HG03139 (cell line): ENCODE results near the gene SLC19A1.
"Not testable (repeated sequence)": the region's sequence is repeated elsewhere in the genome, so short reads cannot be mapped to it uniquely, and the experiment has no call there.

Source experiments
- ATAC-seq: cut with Tn5 transposase; IDR thresholded peaks from one replicate; pipeline ENCODE4 v1.9.1; 2021; ENCODE audit not compliant: unreplicated experiment

SLC19A1 gene

GRCh38 chr21:45507888-45508508, 34.2 kb downstream of the SLC19A1 start:
- no peak for ATAC-seq

GRCh38 chr21:45507523-45507875, 34.7 kb downstream of the SLC19A1 start:
- ATAC-seq = no peak

GRCh38 chr21:45506836-45507522, 35.3 kb downstream of the SLC19A1 start:
- no peak for ATAC-seq

- no peak for ATAC-seq
Observed at GRCh38 chr21:45506241-45506817, 35.9 kb downstream of the SLC19A1 start.

- ATAC-seq = no peak
Observed at GRCh38 chr21:45505416-45506021, 36.7 kb downstream of the SLC19A1 start.

- no peak for ATAC-seq
Observed at GRCh38 chr21:45504516-45505415, 37.5 kb downstream of the SLC19A1 start.

- no peak for ATAC-seq
Observed at GRCh38 chr21:45504021-45504515, 38.2 kb downstream of the SLC19A1 start.

- not testable (repeated sequence) for ATAC-seq
Observed at GRCh38 chr21:45503226-45503625, 39.0 kb downstream of the SLC19A1 start.

- no peak for ATAC-seq
Observed at GRCh38 chr21:45502600-45502999, 39.6 kb downstream of the SLC19A1 start.

GRCh38 chr21:45502006-45502345, 40.3 kb downstream of the SLC19A1 start:
- no peak for ATAC-seq

- ATAC-seq = not testable (repeated sequence)
Observed at GRCh38 chr21:45501081-45502005, 40.9 kb downstream of the SLC19A1 start.

GRCh38 chr21:45499970-45500577, 42.2 kb downstream of the SLC19A1 start:
- ATAC-seq = no peak

- no peak for ATAC-seq
Observed at GRCh38 chr21:45499201-45499750, 43.0 kb downstream of the SLC19A1 start.

GRCh38 chr21:45498646-45499000, 43.6 kb downstream of the SLC19A1 start:
- ATAC-seq = no peak

GRCh38 chr21:45497846-45498645, 44.2 kb downstream of the SLC19A1 start:
- no peak for ATAC-seq

- no peak for ATAC-seq
Observed at GRCh38 chr21:45496968-45497845, 45.0 kb downstream of the SLC19A1 start.

GRCh38 chr21:45496151-45496967, 45.9 kb downstream of the SLC19A1 start:
- no peak for ATAC-seq
